KOPT-K1 (cell line): ENCODE results near the gene DIP2A.

Experiments
- H3K27ac ChIP-seq: fragments of 200-600 bp; sonication (generic); 2 replicates; pipeline ENCODE4 v1.5.1; 2016; ENCODE audit warnings: antibody characterized with exemption, mild to moderate bottlenecking, low read depth, low read length; ENCODE audit not compliant: poor library complexity, severe bottlenecking
- H3K36me3 ChIP-seq: fragments of 200-600 bp; sonication (generic); 2 replicates; pipeline ENCODE4 v1.5.1; 2017; ENCODE audit warnings: antibody characterized with exemption, mild to moderate bottlenecking, low read length, moderate library complexity; ENCODE audit not compliant: insufficient read depth
- H3K9me3 ChIP-seq: fragments of 200-600 bp; sonication (generic); 2 replicates; pipeline ENCODE4 v1.5.1; 2017; ENCODE audit warnings: antibody characterized with exemption, low read length, mild to moderate bottlenecking; ENCODE audit not compliant: insufficient read depth, poor library complexity, severe bottlenecking

The DIP2A gene

GRCh38 chr21:46474382-46474781 lies 15.7 kb downstream of the DIP2A start:
- H3K27ac ChIP-seq, result no peak overlapping the region
- H3K9me3 ChIP-seq, result no peaks in the 10 kb centered on the region
- H3K36me3 ChIP-seq, result no peaks in the 10 kb centered on the region; the same call in 1 of the 2 replicates

- Histone ChIP-seq H3K36me3 (peaks cover under 1% of the 10 kb centered on the region), H3K27ac (no peak overlapping the region), H3K9me3 (no peaks in the 10 kb centered on the region)
Observed at GRCh38 chr21:46475296-46475695, 16.6 kb downstream of the DIP2A start.

DNA sequence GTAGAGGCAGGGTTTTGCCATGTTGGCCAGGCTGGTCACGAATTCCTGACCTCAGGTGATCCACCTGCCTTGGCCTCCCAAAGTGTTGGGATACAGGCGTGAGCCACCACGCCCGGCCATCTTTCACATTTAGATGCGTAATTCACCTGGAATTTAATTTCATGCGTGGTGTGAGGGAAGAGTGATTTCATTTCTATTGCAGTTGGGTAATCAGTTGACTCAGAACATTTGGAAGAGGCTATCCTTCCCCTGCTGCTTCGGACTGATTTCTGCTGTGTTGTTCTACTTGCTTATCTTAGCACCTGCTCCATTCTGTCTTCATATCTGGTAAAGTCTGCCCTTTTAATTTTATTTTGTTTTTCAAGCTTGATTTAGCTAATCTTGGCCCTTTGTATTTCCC lies 19.1 kb downstream of the DIP2A start:
- no peak overlapping the region for H3K27ac ChIP-seq
- H3K36me3 ChIP-seq, result peaks cover 10% of the 10 kb centered on the region
- H3K9me3 ChIP-seq, result no peaks in the 10 kb centered on the region

DNA sequence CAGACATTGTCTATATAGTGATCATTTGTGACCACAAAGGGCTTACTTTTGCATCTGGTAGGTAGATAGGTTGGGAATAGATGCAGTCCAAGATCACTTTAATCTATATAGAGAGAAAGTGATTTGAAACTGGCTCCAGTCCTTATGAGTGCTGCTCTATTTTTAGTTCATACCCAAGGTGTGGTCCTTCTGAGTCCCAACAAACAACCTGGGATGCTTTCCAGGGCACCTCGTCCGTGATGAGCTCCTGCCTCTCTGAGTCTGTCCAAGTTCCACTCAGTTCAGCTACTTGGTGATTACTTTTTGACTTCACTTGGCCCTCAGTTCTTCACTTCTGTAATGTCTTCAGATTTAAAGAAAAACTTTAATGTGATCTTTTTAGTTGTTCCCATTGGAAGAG lies 20.2 kb downstream of the DIP2A start:
- no peak overlapping the region for H3K27ac ChIP-seq
- H3K9me3 ChIP-seq, result no peaks in the 10 kb centered on the region
- H3K36me3 ChIP-seq, result peaks cover 10% of the 10 kb centered on the region

- Histone ChIP-seq H3K36me3 (peaks cover 18% of the 10 kb centered on the region; the same call in 1 of the 2 replicates), H3K27ac (no peak overlapping the region), H3K9me3 (no peaks in the 10 kb centered on the region)
Observed at GRCh38 chr21:46480466-46480865, 21.8 kb downstream of the DIP2A start.

DNA sequence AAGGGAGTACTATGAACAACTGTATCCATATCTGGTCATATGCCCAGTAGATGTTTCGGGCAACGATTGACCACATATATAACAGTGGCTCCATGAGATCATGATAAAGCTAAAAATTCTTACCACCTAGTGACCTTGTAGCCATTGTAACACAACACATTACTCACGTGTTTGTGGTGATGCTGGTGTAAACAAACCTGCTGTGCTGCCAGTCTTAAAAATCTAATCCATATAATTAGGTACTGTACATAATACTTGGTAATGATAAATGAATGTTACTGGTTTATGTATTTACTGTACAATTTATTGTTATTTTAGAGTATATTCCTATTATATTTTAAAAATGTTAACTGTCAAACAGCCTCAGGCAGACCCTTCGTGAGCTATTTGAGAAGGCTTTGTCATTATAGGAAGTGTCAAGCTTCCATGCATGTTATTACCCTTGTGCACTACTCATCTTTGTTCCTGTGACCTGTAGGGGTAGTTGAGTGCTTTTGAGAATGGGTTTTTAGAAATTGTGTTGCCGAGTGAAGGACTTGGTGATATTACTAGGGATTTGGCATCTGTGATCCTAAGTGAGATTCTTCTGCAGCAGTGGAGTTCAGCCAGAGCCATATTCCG lies 23.6 kb downstream of the DIP2A start:
- H3K9me3 ChIP-seq, result no peaks in the 10 kb centered on the region
- H3K36me3 ChIP-seq, result peaks cover 35% of the 10 kb centered on the region; the same call in 1 of the 2 replicates
- no peak overlapping the region for H3K27ac ChIP-seq

GRCh38 chr21:46482846-46483231 lies 24.1 kb downstream of the DIP2A start:
- peaks cover 37% of the 10 kb centered on the region; the same call in 1 of the 2 replicates for H3K36me3 ChIP-seq
- H3K27ac ChIP-seq, result no peak overlapping the region
- H3K9me3 ChIP-seq, result no peaks in the 10 kb centered on the region

DNA sequence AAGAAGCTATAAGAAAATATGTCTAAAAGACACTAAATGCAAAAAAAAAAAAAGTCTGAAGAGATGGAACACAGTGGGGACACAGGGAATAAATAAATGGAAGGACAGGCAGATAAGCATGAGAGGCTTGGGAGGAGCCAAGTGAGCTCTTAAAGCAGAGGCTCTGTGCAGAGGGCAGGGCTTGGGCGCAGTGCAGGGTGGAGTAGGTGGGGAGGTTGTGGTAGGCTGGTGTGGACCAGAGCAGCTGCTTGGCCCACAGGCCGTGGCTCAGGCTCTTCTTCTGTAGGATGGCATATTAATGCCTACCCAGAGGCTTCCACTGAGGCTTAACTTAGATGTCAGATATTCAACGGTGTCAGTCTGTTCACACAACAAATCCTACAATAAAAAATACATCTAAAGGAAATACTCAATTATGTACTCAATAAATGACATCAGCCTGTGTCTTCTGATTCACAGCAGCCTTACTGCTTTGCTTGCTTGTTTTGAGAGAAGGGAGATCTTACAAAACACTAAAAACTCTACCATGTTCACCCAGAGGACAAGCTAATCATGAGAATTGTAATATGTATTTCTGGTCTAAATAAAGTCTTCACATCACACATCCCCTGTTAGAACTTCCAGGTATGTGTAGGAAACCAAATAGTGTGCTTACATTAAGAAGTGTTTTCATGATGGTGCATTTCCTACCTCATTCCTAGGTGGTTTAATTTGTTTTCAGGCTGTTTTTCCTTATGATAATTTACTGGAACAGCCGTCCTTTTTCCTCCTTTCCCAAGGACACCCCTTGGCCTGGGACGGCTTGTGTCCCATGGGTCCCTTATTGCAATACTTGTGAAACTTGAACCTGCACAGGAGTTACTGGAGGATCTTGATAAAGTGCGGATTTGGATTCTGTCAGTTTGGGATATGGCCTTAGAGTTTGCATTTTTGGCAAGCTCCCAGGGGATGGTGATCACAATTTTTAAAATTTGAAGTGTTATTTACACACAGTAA lies 24.9 kb downstream of the DIP2A start:
- H3K36me3 ChIP-seq, result peaks cover 37% of the 10 kb centered on the region; the same call in 1 of the 2 replicates
- H3K27ac ChIP-seq, result no peak overlapping the region
- no peaks in the 10 kb centered on the region for H3K9me3 ChIP-seq

DNA sequence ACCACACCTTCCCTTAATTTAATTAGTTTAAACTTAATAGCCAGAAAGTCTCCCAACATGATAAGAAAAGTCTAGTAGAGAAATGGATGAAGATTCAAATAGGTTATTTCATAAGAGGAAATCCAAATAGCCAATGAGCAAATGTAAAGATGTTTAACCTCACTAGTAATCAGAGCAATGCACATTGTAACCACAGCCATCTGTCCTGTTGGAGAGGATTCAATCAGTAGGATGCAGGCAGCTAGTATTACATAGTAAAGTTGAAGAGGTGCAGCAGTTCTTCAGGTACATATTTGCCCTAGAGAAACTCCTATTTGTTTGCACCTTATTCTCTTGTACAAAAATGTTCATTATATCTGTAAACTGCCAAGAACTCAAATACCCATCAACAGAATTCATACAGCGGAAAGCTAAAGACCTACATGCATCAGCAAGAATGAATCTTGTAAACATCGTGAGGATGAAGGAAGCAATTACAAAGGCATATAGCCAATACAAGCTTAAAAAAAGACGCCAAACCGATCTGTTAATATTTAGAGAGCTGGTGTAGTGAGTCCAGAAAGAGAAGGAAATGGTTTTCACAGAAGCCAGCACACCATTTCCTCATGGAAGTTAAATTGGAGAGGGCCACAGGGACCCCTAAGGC lies 27.9 kb downstream of the DIP2A start:
- H3K27ac ChIP-seq, result no peak overlapping the region
- H3K36me3 ChIP-seq, result peaks cover 39% of the 10 kb centered on the region; the same call in 1 of the 2 replicates
- no peaks in the 10 kb centered on the region for H3K9me3 ChIP-seq

GRCh38 chr21:46489162-46489663 lies 30.5 kb downstream of the DIP2A start:
- peaks cover 65% of the 10 kb centered on the region; the same call in 1 of the 2 replicates for H3K36me3 ChIP-seq
- H3K27ac ChIP-seq, result peak overlapping the region; percentile 14
- H3K9me3 ChIP-seq, result peaks cover 19% of the 10 kb centered on the region

DNA sequence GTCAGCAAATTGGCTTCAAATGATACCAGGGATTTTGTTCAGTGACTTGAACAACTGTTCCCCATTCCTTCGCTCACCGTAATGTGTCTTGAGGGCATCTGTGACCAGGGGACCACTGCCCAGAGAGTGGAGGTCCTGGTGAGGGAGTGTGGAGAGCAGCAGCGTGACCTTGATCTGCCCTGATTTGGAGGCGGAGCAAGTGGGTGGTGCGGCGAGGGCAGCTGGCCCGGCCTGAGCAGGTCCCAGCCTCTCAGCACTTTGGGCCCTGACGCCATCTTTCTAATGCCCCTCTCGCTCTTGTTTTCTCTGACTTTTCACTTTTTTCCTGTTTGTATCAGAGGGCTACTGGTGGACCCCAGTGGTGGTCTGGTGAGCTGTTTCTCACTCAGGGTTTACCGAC lies 31.1 kb downstream of the DIP2A start:
- peaks cover 19% of the 10 kb centered on the region for H3K9me3 ChIP-seq
- no peak overlapping the region for H3K27ac ChIP-seq
- peaks cover 65% of the 10 kb centered on the region; the same call in 1 of the 2 replicates for H3K36me3 ChIP-seq

DNA sequence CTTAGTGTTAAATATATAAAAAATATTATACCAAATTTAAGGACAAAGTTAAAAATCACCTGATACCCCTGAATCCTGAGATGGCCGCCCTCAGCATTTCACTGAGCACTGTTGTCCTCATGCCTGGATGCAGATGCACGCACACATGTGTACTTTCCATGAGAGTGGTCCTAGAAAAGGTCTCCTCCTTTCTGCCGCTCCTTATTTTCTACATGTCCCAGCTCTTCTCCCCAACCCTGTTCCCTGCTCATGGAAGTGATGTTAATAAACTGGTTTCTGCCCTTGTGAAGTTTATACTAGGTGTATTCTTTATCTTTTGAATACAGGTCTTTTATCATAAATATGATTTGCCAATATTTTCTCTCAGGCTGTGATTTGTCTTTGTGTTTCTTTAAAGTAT lies 32.9 kb downstream of the DIP2A start:
- peaks cover 50% of the 10 kb centered on the region; the same call in 1 of the 2 replicates for H3K36me3 ChIP-seq
- H3K27ac ChIP-seq, result no peak overlapping the region
- peaks cover 19% of the 10 kb centered on the region for H3K9me3 ChIP-seq

DNA sequence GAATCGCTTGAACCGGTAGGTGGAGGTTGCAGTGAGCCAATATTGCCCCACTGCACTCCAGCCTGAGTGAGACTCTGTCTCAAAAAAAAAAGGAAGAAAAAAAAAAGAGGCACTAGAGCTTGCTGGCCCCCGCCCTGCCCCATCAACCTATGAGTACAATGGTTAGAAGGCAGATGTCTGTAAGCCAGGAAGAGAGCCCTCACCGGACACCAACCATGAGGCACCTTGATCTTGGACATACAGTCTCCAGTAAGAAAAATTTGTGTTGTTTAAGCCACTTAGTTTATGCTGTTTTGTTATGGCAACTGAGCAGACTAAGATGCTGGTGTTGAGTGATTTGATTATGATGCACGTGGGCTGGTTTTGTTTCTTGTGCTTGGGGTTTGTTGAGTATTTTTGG lies 34.2 kb downstream of the DIP2A start:
- peaks cover 50% of the 10 kb centered on the region for H3K36me3 ChIP-seq
- H3K27ac ChIP-seq, result no peak overlapping the region
- H3K9me3 ChIP-seq, result peaks cover 19% of the 10 kb centered on the region

DNA sequence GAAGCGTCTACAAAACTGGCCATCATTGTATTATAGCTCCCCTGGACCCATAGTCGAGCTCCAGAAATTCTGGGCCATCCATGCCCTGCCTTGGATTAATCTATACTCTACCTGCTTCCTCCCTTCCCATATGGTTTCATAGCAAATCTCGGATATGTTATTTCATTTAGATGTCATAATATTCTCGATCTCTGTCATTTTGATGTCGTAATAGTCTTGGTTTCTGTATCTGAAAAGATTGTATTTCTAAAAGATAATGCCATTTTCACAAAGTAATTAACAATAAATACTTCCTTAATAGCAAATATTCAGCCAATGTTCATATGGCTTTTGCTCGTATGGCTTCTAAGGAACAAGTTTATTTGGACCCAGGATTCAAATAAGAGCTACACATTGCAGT lies 35.1 kb downstream of the DIP2A start:
- Histone ChIP-seq H3K36me3 (peaks cover 59% of the 10 kb centered on the region), H3K27ac (no peak overlapping the region)

More for the DNA sequence above, 35.1 kb downstream of the DIP2A start:
- H3K9me3 ChIP-seq, result peaks cover 19% of the 10 kb centered on the region
